ENCODE measurements around the gene NAPG. TPM values are rescaled to one million over a fixed set of nuclear protein-coding genes. Genes with fewer than 3 reads are reported as not detected.

Gene NAPG
- total RNA-seq, 1 experiment from 2014 or later, result 54.0 TPM

DNA sequence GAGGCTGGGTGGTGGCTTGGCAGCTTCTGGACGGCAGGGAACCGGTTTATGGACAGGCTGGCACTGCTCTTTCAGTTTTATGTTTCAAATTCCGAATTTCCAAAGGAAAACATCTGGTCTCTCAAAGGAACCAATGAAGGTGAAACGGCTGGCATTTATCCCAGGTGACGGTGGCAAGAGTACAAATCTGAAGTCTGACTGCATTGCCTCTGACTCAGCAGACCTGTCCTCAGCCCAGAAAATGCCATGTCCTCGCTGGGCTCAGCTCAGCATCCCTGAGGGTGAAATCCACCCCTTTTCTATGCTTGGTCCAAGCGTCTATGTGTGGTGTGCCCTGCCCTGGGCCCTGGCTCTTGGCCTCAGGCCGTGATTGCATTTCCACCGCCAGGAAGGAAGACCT, 38.1 kb downstream of the NAPG start:
- ChIA-PET CTCF (no interaction called here), POLR2A (ENCODE audit: low non-redundant PET) (no interaction called here)
- Histone ChIP-seq H3K36me3 (ENCODE audit: insufficient read depth, low read length, poor library complexity, severe bottlenecking) (no peaks in the 10 kb centered on the region), H3K27ac (ENCODE audit: low read depth, low read length, poor library complexity, severe bottlenecking) (no peak overlapping the region), H3K4me1 (ENCODE audit: insufficient read depth, low read length, poor library complexity, severe bottlenecking) (peaks cover 11% of the 10 kb centered on the region), H3K9me3 (ENCODE audit: low read depth, low read length, poor library complexity, severe bottlenecking) (no peaks in the 10 kb centered on the region), H3K4me3 (ENCODE audit: low read depth, low read length, poor library complexity, severe bottlenecking) (no peak overlapping the region), H3K27me3 (replicated peaks; ENCODE audit: insufficient read depth, low read depth, low read length, poor library complexity) (no peaks in the 10 kb centered on the region)
- intact Hi-C loops (cut with micrococcal nuclease; ENCODE audit: unreplicated experiment), result loop anchor here (10.0 kb wide), 2 partner anchors 151 to 991 kb away; no protein-coding TSS in a partner anchor
- no peak for TF ChIP-seq EZH2 (IDR thresholded peaks at IDR 0.05; ENCODE audit: borderline replicate concordance, low read depth, low read length, poor library complexity, severe bottlenecking)
- BruUV-seq (replicated peaks), result no TSS peak
- DNase-seq (ENCODE audit: low spot score), result no peak

DNA sequence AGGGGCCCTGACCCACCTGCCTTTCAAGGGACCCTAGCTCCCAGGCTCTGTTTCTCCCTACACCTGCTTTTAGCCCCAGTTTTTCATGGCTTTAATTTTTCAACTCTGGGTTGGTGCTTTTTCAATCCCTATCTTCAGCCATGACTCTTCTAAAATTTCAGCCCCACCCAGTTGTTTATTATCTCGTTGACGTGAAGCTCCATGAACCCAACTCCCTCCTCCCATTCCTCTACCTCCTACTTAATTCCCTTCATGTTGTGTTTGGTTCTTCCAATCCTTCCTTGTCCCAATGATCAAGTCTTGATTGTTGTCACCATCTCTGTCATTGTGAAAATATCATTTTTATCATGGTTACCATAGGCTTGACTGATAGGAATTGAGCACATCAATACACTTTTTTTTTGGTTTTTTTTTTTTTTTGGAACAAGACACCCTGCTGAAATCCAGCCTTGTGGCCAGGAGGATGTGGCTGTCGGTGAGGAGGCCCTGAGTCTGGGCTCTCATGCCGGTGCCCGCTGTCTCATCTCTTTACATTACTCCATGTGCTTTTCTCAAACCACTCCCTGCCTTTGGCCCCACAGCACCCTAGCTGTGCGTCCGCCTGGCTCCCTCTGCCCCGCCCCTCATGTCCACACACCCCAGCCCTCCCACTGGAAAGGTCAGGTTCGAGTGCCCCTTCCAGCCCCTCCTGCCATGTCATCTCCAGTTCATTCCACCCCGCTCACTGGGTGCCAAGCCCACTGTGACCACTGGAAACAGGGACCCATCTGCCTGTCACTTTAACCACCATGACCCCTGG, 39.3 kb downstream of the NAPG start:
- TF ChIP-seq, protein P1, sequence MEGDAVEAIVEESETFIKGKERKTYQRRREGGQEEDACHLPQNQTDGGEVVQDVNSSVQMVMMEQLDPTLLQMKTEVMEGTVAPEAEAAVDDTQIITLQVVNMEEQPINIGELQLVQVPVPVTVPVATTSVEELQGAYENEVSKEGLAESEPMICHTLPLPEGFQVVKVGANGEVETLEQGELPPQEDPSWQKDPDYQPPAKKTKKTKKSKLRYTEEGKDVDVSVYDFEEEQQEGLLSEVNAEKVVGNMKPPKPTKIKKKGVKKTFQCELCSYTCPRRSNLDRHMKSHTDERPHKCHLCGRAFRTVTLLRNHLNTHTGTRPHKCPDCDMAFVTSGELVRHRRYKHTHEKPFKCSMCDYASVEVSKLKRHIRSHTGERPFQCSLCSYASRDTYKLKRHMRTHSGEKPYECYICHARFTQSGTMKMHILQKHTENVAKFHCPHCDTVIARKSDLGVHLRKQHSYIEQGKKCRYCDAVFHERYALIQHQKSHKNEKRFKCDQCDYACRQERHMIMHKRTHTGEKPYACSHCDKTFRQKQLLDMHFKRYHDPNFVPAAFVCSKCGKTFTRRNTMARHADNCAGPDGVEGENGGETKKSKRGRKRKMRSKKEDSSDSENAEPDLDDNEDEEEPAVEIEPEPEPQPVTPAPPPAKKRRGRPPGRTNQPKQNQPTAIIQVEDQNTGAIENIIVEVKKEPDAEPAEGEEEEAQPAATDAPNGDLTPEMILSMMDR (conservative IDR thresholded peaks at IDR 0.05; ENCODE audit: low read depth, low read length), result no peak
- TF ChIP-seq EZH2 (IDR thresholded peaks at IDR 0.05; ENCODE audit: borderline replicate concordance, low read depth, low read length, poor library complexity, severe bottlenecking), result no peak
- no peak overlapping the region for H3K27ac ChIP-seq (ENCODE audit: low read depth, low read length, poor library complexity, severe bottlenecking)
- peaks cover 2% of the 10 kb centered on the region for H3K4me1 ChIP-seq (ENCODE audit: insufficient read depth, low read length, poor library complexity, severe bottlenecking)
- H3K9me3 ChIP-seq (ENCODE audit: low read depth, low read length, poor library complexity, severe bottlenecking), result no peaks in the 10 kb centered on the region
- no TSS peak for BruUV-seq (replicated peaks)
- POLR2A ChIA-PET (ENCODE audit: low non-redundant PET), result no interaction called here
- no peak for DNase-seq (ENCODE audit: low spot score)
- H3K4me3 ChIP-seq (ENCODE audit: low read depth, low read length, poor library complexity, severe bottlenecking), result no peak overlapping the region
- CTCF ChIA-PET, result no interaction called here
- H3K36me3 ChIP-seq (ENCODE audit: insufficient read depth, low read length, poor library complexity, severe bottlenecking), result no peaks in the 10 kb centered on the region
- H3K27me3 ChIP-seq (replicated peaks; ENCODE audit: insufficient read depth, low read depth, low read length, poor library complexity), result no peaks in the 10 kb centered on the region
- intact Hi-C loops (cut with micrococcal nuclease; ENCODE audit: unreplicated experiment), result loop anchor here (10.0 kb wide), 2 partner anchors 150 to 990 kb away; no protein-coding TSS in a partner anchor

DNA sequence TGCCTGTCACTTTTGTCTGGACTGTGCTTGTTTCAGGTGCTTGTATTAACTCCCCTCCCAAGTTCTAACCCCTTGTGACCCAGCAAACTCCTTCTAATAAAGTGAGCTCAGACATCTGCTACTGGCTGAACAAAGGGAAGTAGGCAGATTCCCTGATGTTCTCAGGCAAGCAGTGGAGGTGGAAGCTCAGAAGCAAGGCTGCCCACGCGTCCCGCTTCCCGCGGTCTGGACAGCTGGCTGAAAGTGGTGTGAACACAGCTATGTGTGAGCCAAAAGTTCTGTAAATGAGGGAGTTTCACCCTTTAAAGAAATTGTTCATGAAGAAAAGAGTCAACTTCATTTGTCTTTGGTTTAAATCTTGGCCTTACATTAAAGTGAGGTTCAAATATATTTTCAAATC, 40.0 kb downstream of the NAPG start:
- H3K36me3 ChIP-seq (ENCODE audit: insufficient read depth, low read length, poor library complexity, severe bottlenecking), result no peaks in the 10 kb centered on the region
- no peak overlapping the region for H3K4me3 ChIP-seq (ENCODE audit: low read depth, low read length, poor library complexity, severe bottlenecking)
- H3K4me1 ChIP-seq (ENCODE audit: insufficient read depth, low read length, poor library complexity, severe bottlenecking), result no peaks in the 10 kb centered on the region
- CTCF ChIA-PET, result no interaction called here
- POLR2A ChIA-PET (ENCODE audit: low non-redundant PET), result no interaction called here
- H3K27ac ChIP-seq (ENCODE audit: low read depth, low read length, poor library complexity, severe bottlenecking), result no peak overlapping the region
- BruUV-seq (replicated peaks), result no TSS peak
- no peaks in the 10 kb centered on the region for H3K27me3 ChIP-seq (replicated peaks; ENCODE audit: insufficient read depth, low read depth, low read length, poor library complexity)
- H3K9me3 ChIP-seq (ENCODE audit: low read depth, low read length, poor library complexity, severe bottlenecking), result no peaks in the 10 kb centered on the region
- intact Hi-C loops (cut with micrococcal nuclease; ENCODE audit: unreplicated experiment), result loop anchor here (10.0 kb wide), 2 partner anchors 149 to 989 kb away; no protein-coding TSS in a partner anchor
- no peak for DNase-seq (ENCODE audit: low spot score)
- TF ChIP-seq EZH2 (IDR thresholded peaks at IDR 0.05; ENCODE audit: borderline replicate concordance, low read depth, low read length, poor library complexity, severe bottlenecking), result no peak
- TF ChIP-seq, protein P1 (conservative IDR thresholded peaks at IDR 0.05; ENCODE audit: low read depth, low read length), result no peak
